Activated CD8-positive, alpha-beta memory T cell treated with anti-CD3 and anti-CD28 coated beads, Interleukin-2, amount 50 U/mL, for 4 hours (primary cell): Measurements from ENCODE around the gene BTN1A1.
A peak's percentile ranks its signal among the peaks of the same experiment; 100 is the strongest.
"Not testable (repeated sequence)": the region's sequence is repeated elsewhere in the genome, so short reads cannot be mapped to it uniquely, and the experiment has no call there.

Experiments used
- DNase-seq: peaks from one replicate; pipeline ENCODE4 v3.0.0-alpha.2; 2020

Gene BTN1A1

GRCh38 chr6:26519359-26519758, 19.3 kb downstream of the BTN1A1 start:
- DNase-seq, result no peak

- no peak for DNase-seq
These were observed 20.2 kb downstream of the BTN1A1 start for GRCh38 chr6:26520237-26520849.

- DNase-seq, result peak; percentile 82
These were observed 20.9 kb downstream of the BTN1A1 start for GRCh38 chr6:26520850-26521599.

GRCh38 chr6:26521600-26522391, 21.7 kb downstream of the BTN1A1 start:
- DNase-seq, result peak; percentile 73

GRCh38 chr6:26522486-26523228, 22.6 kb downstream of the BTN1A1 start:
- DNase-seq, result peak; percentile 27

- DNase-seq, result not testable (repeated sequence)
These were observed 24.2 kb downstream of the BTN1A1 start for GRCh38 chr6:26524314-26524713.

GRCh38 chr6:26524722-26525370, 24.7 kb downstream of the BTN1A1 start:
- no peak for DNase-seq

GRCh38 chr6:26525838-26526237, 25.7 kb downstream of the BTN1A1 start:
- no peak for DNase-seq

GRCh38 chr6:26526928-26527327, 26.8 kb downstream of the BTN1A1 start:
- DNase-seq, result no peak

GRCh38 chr6:26530203-26530602, 30.1 kb downstream of the BTN1A1 start:
- no peak for DNase-seq

GRCh38 chr6:26531897-26532296, 31.8 kb downstream of the BTN1A1 start:
- no peak for DNase-seq

GRCh38 chr6:26532699-26533531, 32.8 kb downstream of the BTN1A1 start:
- peak; percentile 93 for DNase-seq

GRCh38 chr6:26533532-26533931, 33.4 kb downstream of the BTN1A1 start:
- DNase-seq, result no peak

- no peak for DNase-seq
These were observed 34.8 kb downstream of the BTN1A1 start for GRCh38 chr6:26534681-26535465.

GRCh38 chr6:26536571-26537159, 36.6 kb downstream of the BTN1A1 start:
- DNase-seq, result no peak

GRCh38 chr6:26537160-26537845, 37.2 kb downstream of the BTN1A1 start:
- peak; percentile 86 for DNase-seq

GRCh38 chr6:26537846-26538571, 37.9 kb downstream of the BTN1A1 start, which contains the start of gene HMGN4:
Gene HMGN4 (plus strand): TSS chr6:26538366. CDS start chr6:26545207, 6,841 bp downstream.
- DNase-seq, result peak; percentile 69

- no peak for DNase-seq
These were observed 38.4 kb downstream of the BTN1A1 start for GRCh38 chr6:26538572-26538902.

GRCh38 chr6:26539071-26539615, 39.0 kb downstream of the BTN1A1 start:
- no peak for DNase-seq
